ENCODE results near the gene PPP1CB.

GRCh38 chr2:28780496-28780895 is 28.9 kb downstream of the PPP1CB start:
- TF ChIP-seq CTCF (IDR thresholded peaks at IDR 0.05; ENCODE audit: low read depth, low read length, missing input control) (no peak), RAD21 (IDR thresholded peaks at IDR 0.05) (no peak), TAF1 (conservative IDR thresholded peaks at IDR 0.05) (no peak), ZBTB33 (IDR thresholded peaks at IDR 0.05) (no peak), REST (IDR thresholded peaks at IDR 0.05) (no peak), MAX (IDR thresholded peaks at IDR 0.05) (no peak), ATF3 (IDR thresholded peaks at IDR 0.05) (no peak), SP1 (IDR thresholded peaks at IDR 0.05) (no peak), GABPA (IDR thresholded peaks at IDR 0.05 in 1 of 2, conservative IDR thresholded peaks at IDR 0.05 in 1 of 2) (no peak), JUND (IDR thresholded peaks at IDR 0.05) (no peak), YY1 (IDR thresholded peaks at IDR 0.05) (no peak), RXRA (IDR thresholded peaks at IDR 0.05) (no peak), EGR1 (IDR thresholded peaks at IDR 0.05; ENCODE audit: low read depth in 2 of 2) (no peak)
